HUDEP-2 (cell line): ENCODE measurements around the gene DKC1.
A peak's percentile ranks its signal among the peaks of the same experiment; 100 is the strongest.

Experiments
- DNase-seq, 76 experiments: peaks; one replicate each; lab custom pipeline; 2025; ENCODE audit not compliant: unreplicated experiment in 76 of 76; lab: John Stamatoyannopoulos, UW

Gene DKC1

GRCh38 chrX:154784149-154784995 is 21.7 kb downstream of the DKC1 start:
- peak in 65 of 76 experiments; percentile 7 to 85 (median 50) for DNase-seq

- peak in 3 of 76 experiments; percentile 6 to 25 (median 10) for DNase-seq
Measured at GRCh38 chrX:154785716-154786115, 23.1 kb downstream of the DKC1 start.

GRCh38 chrX:154791467-154791866 is 28.8 kb downstream of the DKC1 start:
- no peak for DNase-seq

- DNase-seq, result no peak
Measured at GRCh38 chrX:154791939-154792338, 29.3 kb downstream of the DKC1 start.

GRCh38 chrX:154793084-154793795 is 30.6 kb downstream of the DKC1 start:
- DNase-seq, result peak in 2 of 76 experiments; percentile 8 to 17

GRCh38 chrX:154795016-154795415 is 32.4 kb downstream of the DKC1 start:
- no peak for DNase-seq

GRCh38 chrX:154797006-154797405 is 34.3 kb downstream of the DKC1 start:
- DNase-seq, result no peak

- DNase-seq, result peak in 10 of 76 experiments; percentile 12 to 29 (median 22)
Measured at GRCh38 chrX:154799556-154800348, 37.1 kb downstream of the DKC1 start.

GRCh38 chrX:154800478-154801210 is 38.0 kb downstream of the DKC1 start:
- no peak for DNase-seq

- DNase-seq, result peak in 2 of 76 experiments; percentile 1 to 14
Measured at GRCh38 chrX:154802947-154803346, 40.3 kb downstream of the DKC1 start.

GRCh38 chrX:154804261-154804956 is 41.7 kb downstream of the DKC1 start:
- peak in 2 of 76 experiments; percentile 9 to 12 for DNase-seq

GRCh38 chrX:154804957-154805695 is 42.5 kb downstream of the DKC1 start, which contains the start of gene MPP1:
MPP1 (minus strand) TSS chrX:154805485; CDS start chrX:154805373, 112 bp downstream.
- DNase-seq, result peak in 73 of 76 experiments; percentile 20 to 85 (median 69)

- DNase-seq, result no peak
Measured at GRCh38 chrX:154805696-154806091, 43.0 kb downstream of the DKC1 start.

- no peak for DNase-seq
Measured at GRCh38 chrX:154806837-154807501, 44.3 kb downstream of the DKC1 start.

GRCh38 chrX:154809939-154810665 is 47.4 kb downstream of the DKC1 start:
- DNase-seq, result no peak

GRCh38 chrX:154812341-154813101 is 49.9 kb downstream of the DKC1 start:
- DNase-seq, result no peak

- DNase-seq, result no peak
Measured at GRCh38 chrX:154813801-154814200, 51.1 kb downstream of the DKC1 start.
